Measurements from ENCODE around the gene BCAR3. TPM values are rescaled to one million over a fixed set of nuclear protein-coding genes. Genes with fewer than 3 reads are reported as not detected.

BCAR3 gene
- total RNA-seq, 1 donor from 2014 or later: 0.61 TPM

GRCh38 chr1:93587354-93587753 lies 94.3 kb downstream of the BCAR3 start:
- no peaks in the 10 kb centered on the region for H3K9me3 Mint-ChIP-seq
- no peak for DNase-seq
- H3K4me1 Mint-ChIP-seq: peaks cover 12% of the 10 kb centered on the region
- no peaks in the 10 kb centered on the region for H3K36me3 Mint-ChIP-seq (ENCODE audit: low read depth)
- H3K4me3 Mint-ChIP-seq: no peak overlapping the region
- intact Hi-C loops (cut with micrococcal nuclease): no loop called here
- peaks cover 7% of the 10 kb centered on the region for H3K27me3 Mint-ChIP-seq
- H3K27ac Mint-ChIP-seq: no peak overlapping the region

DNA sequence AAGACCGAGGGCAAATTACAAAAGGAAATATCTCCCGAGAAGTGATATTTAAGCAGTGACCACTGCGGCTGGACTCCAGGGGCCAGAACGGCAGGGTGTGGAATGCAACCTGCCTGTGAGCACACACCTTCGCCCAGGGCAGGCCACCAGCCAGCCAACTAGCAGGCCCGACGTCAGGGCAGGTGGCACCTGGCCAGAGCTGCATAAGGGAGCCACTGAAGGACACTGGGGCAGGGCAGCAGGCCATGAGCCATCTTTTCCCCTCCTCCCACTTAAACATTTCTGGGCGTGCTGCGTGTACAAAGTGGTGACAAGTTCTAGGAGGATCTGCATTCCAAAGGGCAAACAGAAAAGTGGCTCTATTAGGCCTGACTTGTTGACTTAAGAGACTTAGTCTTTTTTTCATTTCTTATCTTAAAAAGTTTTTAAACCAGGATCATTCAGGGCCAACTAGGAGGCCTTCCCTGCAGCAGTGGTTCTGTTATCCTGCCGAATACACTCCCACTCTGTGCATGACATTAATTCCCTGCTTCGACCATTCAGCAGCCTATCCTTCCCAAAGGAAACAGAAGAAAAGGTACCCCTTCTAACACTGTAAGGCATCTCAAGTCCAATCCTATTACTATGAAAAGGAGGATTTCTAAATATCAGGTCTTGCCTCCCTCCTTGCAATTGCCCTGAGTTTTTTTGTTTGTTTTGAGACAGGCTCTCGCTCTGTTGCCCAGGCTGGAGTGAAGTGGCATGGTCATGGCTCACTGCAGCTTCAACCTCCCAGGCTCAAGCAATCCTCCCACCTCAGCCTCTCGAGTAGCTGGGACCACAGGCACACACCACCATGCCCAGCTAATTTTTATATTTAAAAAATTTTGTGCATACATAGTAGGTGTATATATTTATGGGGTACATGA lies 96.3 kb downstream of the BCAR3 start:
- Mint-ChIP-seq H3K27me3 (peaks cover under 1% of the 10 kb centered on the region), H3K4me1 (peaks cover 9% of the 10 kb centered on the region), H3K4me3 (no peak overlapping the region), H3K36me3 (ENCODE audit: low read depth) (no peaks in the 10 kb centered on the region), H3K27ac (no peak overlapping the region), H3K9me3 (no peaks in the 10 kb centered on the region)
- intact Hi-C loops (cut with micrococcal nuclease): no loop called here
- DNase-seq: no peak

DNA sequence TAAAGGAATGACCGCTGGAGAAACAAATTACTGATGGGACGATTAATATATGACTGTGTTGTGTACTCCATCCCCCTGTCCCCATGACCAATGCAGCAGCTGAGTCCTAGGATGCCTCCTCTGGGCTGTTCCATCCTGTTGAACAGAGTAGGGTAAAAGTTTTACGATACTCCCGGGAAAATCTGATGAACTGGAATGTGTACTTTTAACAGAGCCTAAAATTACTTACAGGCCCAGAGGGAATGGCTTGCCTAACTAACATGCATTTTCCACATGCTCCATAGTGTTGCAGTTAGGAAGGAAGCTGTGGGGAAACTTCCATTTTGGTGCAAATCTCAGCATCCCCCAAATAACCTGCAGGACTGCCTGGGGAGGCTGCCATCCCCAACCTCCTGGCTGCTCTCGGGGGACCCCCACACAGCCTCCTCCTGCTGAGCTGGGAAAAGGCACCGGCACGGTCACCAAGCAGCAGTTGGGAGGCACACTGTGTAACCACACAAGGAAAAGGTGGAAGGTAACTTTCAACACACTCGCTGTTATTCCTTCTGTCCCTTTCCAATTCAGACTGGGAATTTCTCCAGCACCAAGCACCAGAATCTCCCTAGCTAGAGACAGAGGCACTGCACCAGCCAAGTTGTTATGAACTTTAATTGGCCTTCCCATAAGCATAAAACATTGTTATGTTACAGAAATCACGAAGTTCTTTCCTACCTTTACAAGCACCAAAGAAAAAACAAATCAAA lies 97.2 kb downstream of the BCAR3 start:
- Mint-ChIP-seq H3K4me3 (no peak overlapping the region), H3K27ac (no peak overlapping the region), H3K36me3 (ENCODE audit: low read depth) (no peaks in the 10 kb centered on the region), H3K27me3 (no peaks in the 10 kb centered on the region), H3K9me3 (no peaks in the 10 kb centered on the region), H3K4me1 (peaks cover 9% of the 10 kb centered on the region)
- DNase-seq: no peak
- intact Hi-C loops (cut with micrococcal nuclease): no loop called here

- Mint-ChIP-seq H3K4me3 (no peak overlapping the region), H3K27me3 (no peaks in the 10 kb centered on the region), H3K4me1 (no peaks in the 10 kb centered on the region), H3K27ac (no peak overlapping the region), H3K9me3 (no peaks in the 10 kb centered on the region), H3K36me3 (ENCODE audit: low read depth) (no peaks in the 10 kb centered on the region)
- intact Hi-C loops (cut with micrococcal nuclease): no loop called here
- DNase-seq: no peak
Observed at GRCh38 chr1:93581917-93582850, 99.5 kb downstream of the BCAR3 start.

GRCh38 chr1:93579891-93580290 lies 101.7 kb downstream of the BCAR3 start:
- no peaks in the 10 kb centered on the region for H3K9me3 Mint-ChIP-seq
- H3K27ac Mint-ChIP-seq: no peak overlapping the region
- H3K36me3 Mint-ChIP-seq (ENCODE audit: low read depth): no peaks in the 10 kb centered on the region
- no peak overlapping the region for H3K4me3 Mint-ChIP-seq
- H3K27me3 Mint-ChIP-seq: no peaks in the 10 kb centered on the region
- intact Hi-C loops (cut with micrococcal nuclease): no loop called here
- no peaks in the 10 kb centered on the region for H3K4me1 Mint-ChIP-seq
- no peak for DNase-seq

DNA sequence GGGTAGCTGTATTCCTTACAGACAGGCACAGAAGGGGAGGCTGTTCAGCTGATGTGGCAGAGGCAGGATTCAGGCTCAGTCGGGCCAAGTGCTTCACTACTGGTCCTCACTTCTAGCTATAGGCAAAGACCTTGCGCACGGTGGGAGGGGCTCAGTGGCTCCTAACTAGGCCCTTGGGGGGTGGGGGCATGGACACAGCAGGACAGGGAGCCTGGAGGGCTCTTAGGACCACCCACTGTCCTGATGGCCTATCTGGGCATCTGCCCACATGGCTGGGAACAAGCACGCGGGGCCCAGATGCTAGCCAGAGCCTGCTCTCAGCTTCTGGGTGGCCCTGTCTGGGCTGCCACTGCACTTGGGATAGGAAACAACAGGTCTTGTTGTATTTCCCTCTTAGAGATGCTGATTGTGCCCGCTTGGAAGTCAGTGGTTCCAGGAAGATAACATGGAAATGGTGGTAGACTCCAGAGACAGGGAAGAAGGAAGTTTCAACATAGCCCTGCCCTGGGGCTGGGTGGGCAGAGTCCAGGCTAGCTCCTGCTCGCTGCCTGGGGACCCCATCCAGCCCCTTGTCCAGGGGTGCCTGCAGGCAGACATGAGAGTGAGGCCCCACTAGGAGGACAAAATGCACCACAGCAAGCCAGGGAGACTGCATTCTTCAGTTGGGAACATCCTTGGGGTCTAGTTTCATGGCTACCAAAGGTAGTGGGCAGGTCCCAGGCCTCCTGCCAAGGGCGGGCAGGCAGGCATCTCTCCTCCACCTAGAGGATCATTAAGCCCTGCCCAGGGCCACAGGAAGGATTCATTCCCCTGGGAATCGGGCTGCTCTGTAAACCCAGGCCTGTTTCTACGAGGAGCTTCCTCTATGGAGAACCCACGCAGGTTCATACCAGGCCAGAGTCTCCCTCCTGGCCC lies 102.5 kb downstream of the BCAR3 start:
- Mint-ChIP-seq H3K27ac (no peak overlapping the region), H3K4me3 (no peak overlapping the region), H3K9me3 (no peaks in the 10 kb centered on the region), H3K36me3 (ENCODE audit: low read depth) (no peaks in the 10 kb centered on the region), H3K4me1 (no peaks in the 10 kb centered on the region), H3K27me3 (no peaks in the 10 kb centered on the region)
- intact Hi-C loops (cut with micrococcal nuclease): no loop called here
- DNase-seq: no peak

DNA sequence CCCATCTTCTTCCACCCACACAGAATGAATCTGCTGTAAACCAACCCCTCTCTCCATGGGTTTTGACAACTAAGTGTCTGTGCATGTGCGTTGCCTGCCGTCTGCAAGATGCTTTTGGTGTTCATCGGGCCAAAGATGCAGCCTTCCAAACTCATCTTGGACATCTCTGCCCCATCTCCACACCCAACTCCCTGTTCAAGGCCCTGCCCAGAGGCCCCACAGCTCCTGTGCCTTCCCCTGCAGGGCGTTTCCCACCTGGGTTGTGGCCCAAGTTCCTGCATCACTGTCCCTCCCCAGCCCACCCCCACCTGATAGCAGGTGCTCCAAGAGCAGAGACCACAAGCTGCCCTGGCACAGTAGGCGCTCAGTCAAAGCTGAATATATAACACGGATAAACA lies 103.2 kb downstream of the BCAR3 start:
- H3K9me3 Mint-ChIP-seq: no peaks in the 10 kb centered on the region
- H3K36me3 Mint-ChIP-seq (ENCODE audit: low read depth): no peaks in the 10 kb centered on the region
- intact Hi-C loops (cut with micrococcal nuclease): no loop called here
- no peak overlapping the region for H3K27ac Mint-ChIP-seq
- H3K4me1 Mint-ChIP-seq: no peaks in the 10 kb centered on the region
- H3K4me3 Mint-ChIP-seq: no peak overlapping the region
- no peaks in the 10 kb centered on the region for H3K27me3 Mint-ChIP-seq
- no peak for DNase-seq

DNA sequence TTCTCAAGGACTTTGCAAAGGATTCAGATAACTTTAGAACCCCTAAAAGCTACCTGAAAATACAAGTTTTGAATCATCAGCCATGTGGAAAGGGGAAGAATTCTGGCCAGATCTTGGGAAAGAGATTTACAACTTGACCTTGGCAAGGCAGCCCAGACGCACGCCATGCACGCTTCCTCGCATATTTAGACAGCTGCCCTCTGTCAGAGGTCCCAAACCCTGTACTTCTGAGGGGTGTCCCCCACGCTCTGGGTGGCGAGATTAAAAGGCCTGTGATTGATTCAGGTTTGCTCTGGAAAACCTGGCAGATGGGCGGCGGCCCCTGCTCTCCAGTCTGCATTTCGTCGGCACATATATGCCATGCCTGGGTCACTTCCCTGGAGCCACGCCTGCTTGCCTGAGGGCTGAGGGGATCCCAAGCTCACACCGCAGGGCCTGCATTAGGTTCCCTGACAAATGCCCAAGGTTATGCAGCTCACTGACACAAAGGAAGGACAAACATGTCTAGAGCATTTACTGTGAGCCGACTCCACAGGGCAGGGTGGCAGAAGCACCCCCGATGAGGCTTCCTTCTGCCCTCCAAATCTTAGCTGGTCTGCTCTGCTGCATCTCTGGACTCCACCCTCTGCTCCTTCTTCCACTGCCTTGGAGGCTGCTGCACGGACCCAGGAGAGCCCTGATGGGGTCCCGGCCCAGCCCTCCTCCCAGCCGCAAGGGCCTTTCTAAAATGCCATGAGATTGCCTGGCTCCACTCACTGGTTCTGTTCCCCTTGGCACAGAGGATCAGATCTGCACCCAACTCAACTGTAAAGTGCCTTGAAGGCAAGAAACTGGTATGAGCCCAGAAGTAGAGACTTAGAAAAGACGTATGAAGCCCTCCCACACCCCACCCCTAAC lies 103.9 kb downstream of the BCAR3 start:
- Mint-ChIP-seq H3K4me3 (no peak overlapping the region), H3K9me3 (no peaks in the 10 kb centered on the region), H3K4me1 (no peaks in the 10 kb centered on the region), H3K27ac (no peak overlapping the region), H3K36me3 (ENCODE audit: low read depth) (no peaks in the 10 kb centered on the region), H3K27me3 (no peaks in the 10 kb centered on the region)
- DNase-seq: no peak
- intact Hi-C loops (cut with micrococcal nuclease): no loop called here

GRCh38 chr1:93576746-93577145 lies 104.9 kb downstream of the BCAR3 start:
- intact Hi-C loops (cut with micrococcal nuclease): no loop called here
- Mint-ChIP-seq H3K27me3 (no peaks in the 10 kb centered on the region), H3K4me3 (no peak overlapping the region), H3K4me1 (no peaks in the 10 kb centered on the region), H3K27ac (no peak overlapping the region), H3K9me3 (no peaks in the 10 kb centered on the region), H3K36me3 (ENCODE audit: low read depth) (no peaks in the 10 kb centered on the region)
- DNase-seq: no peak

DNA sequence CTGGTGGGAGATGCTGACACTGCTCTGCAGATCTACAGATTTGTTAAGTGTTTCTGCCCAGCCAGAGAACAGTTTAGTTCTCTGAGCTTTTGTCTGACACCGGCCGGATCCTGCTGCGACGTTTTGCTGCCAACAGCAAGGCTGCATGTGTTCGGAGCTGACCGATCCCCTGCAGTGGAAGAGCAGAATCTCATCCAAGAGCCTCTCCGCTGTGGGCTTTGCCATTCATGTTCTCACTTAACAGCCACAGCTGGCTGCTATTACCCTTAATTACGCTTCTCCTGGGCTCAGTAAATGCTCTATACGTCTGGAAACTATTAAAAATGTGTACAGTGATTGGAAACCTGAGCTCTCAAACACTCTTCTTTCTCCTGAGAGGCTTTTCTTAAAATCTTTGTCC lies 105.3 kb downstream of the BCAR3 start:
- Mint-ChIP-seq H3K36me3 (ENCODE audit: low read depth) (no peaks in the 10 kb centered on the region), H3K4me1 (no peaks in the 10 kb centered on the region), H3K27me3 (no peaks in the 10 kb centered on the region), H3K27ac (no peak overlapping the region), H3K4me3 (no peak overlapping the region), H3K9me3 (no peaks in the 10 kb centered on the region)
- intact Hi-C loops (cut with micrococcal nuclease): no loop called here
- DNase-seq: no peak

GRCh38 chr1:93575621-93576284 lies 105.9 kb downstream of the BCAR3 start:
- no peak for DNase-seq
- Mint-ChIP-seq H3K36me3 (ENCODE audit: low read depth) (no peaks in the 10 kb centered on the region), H3K4me3 (no peak overlapping the region), H3K4me1 (no peaks in the 10 kb centered on the region), H3K9me3 (no peaks in the 10 kb centered on the region), H3K27ac (no peak overlapping the region), H3K27me3 (no peaks in the 10 kb centered on the region)
- intact Hi-C loops (cut with micrococcal nuclease): no loop called here

GRCh38 chr1:93574991-93575390 lies 106.6 kb downstream of the BCAR3 start:
- no peak overlapping the region for H3K27ac Mint-ChIP-seq
- no peaks in the 10 kb centered on the region for H3K9me3 Mint-ChIP-seq
- H3K4me1 Mint-ChIP-seq: no peaks in the 10 kb centered on the region
- no peak for DNase-seq
- no peaks in the 10 kb centered on the region for H3K27me3 Mint-ChIP-seq
- intact Hi-C loops (cut with micrococcal nuclease): no loop called here
- H3K36me3 Mint-ChIP-seq (ENCODE audit: low read depth): no peaks in the 10 kb centered on the region
- H3K4me3 Mint-ChIP-seq: no peak overlapping the region
